CD4-positive, alpha-beta T cell treated with Interleukin-4 for 4 hours (primary cell): ENCODE results near the gene SNX19.
"Not testable (repeated sequence)": the region's sequence is repeated elsewhere in the genome, so short reads cannot be mapped to it uniquely, and the experiment has no call there.

ENCODE experiments used
- DNase-seq: peaks from one replicate; pipeline ENCODE4 v3.0.0-alpha.2; 2020

Gene SNX19, protein sequence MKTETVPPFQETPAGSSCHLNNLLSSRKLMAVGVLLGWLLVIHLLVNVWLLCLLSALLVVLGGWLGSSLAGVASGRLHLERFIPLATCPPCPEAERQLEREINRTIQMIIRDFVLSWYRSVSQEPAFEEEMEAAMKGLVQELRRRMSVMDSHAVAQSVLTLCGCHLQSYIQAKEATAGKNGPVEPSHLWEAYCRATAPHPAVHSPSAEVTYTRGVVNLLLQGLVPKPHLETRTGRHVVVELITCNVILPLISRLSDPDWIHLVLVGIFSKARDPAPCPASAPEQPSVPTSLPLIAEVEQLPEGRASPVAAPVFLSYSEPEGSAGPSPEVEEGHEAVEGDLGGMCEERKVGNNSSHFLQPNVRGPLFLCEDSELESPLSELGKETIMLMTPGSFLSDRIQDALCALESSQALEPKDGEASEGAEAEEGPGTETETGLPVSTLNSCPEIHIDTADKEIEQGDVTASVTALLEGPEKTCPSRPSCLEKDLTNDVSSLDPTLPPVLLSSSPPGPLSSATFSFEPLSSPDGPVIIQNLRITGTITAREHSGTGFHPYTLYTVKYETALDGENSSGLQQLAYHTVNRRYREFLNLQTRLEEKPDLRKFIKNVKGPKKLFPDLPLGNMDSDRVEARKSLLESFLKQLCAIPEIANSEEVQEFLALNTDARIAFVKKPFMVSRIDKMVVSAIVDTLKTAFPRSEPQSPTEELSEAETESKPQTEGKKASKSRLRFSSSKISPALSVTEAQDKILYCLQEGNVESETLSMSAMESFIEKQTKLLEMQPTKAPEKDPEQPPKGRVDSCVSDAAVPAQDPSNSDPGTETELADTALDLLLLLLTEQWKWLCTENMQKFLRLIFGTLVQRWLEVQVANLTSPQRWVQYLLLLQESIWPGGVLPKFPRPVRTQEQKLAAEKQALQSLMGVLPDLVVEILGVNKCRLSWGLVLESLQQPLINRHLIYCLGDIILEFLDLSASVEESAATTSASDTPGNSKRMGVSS

DNA sequence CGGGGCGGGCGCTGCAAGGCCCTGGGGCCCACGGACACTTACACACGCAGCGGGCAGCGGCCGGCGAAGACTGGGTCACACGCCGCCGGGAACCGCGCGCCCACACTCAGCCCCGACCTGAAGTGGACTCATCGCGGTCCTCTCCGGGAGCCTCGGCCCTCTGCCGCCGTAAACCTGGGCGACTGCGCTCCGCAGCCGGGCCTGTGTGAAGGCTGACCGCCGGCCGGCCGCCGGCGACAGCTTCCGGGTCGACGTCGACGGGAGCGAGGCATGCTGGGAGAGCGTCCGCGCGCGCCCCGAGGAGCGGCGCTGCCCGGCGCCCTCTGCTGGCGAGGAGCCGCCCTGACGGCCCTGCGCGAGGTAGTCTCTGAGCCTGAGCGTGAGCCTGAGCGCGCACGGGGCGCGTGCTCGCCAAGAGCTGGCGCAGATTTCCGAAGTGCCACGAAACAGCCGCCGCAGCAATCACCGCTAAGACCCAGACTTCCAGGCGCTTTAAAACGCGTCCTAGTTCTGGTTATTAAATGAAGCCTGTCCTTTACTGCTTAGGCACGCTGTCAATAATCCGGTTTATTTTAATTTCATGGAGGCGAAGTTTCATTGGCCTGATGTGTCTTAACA, at the start of gene SNX19:
SNX19 (minus strand) TSS at position 242 of the 618 bp plus-strand sequence. CDS start 540 bp downstream, outside the sequence.
- peak; percentile 89 for DNase-seq

DNA sequence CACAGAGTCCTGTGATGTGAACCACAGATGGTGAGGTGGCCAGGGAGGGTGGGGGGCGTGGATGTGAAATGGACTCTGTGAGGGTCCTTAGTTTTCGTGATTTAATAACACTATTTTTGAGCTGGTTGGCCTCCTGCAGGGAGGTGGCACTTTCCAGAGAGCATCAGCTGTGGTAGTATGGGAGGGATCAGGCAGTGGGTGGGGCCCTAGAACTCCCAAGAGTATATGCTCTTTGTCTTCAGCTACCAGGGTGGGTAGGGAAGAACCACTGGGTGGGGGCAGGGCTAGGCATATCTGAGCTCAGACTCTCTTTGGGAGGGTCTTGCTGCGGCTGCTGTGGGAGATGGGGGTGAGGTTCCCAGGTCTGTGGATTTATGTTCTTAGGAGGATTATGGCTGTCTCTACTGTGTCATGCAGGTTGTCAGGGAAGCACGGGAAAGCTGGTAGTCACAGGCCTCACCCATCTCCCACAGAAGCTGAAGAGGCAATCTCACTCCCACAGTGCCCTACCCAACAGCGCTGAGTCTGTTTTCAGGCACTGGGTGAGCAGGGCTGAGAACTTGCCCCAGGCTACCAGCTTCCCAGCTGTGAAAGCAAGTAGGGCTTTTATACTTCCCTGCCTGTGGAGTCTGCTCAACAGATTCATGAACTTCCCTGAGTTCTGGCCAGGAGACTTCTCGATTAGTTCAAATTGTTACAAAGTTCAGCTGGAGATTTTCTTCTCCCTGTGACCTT, 47.9 kb upstream of the SNX19 start:
- DNase-seq, result no peak

DNA sequence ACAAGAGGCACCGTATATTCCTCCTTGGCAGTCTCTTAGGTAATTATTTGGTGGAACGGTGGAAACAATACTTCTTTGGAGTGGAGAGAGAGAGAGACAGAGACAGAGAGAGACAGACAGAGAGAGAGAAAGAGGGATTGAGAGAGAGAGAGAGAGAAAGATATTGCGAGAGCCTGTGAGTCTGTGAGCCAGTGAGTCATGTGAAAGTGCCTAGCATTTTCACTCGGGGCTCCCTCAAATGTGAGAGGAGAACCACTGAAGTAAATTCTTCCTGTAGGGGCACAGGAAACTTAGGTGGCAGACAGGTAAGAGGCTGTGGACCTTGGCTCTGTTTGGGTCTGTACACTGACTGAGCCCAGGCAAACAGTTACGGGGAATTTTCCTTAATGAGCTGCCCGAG, 31.6 kb upstream of the SNX19 start:
- no peak for DNase-seq

DNA sequence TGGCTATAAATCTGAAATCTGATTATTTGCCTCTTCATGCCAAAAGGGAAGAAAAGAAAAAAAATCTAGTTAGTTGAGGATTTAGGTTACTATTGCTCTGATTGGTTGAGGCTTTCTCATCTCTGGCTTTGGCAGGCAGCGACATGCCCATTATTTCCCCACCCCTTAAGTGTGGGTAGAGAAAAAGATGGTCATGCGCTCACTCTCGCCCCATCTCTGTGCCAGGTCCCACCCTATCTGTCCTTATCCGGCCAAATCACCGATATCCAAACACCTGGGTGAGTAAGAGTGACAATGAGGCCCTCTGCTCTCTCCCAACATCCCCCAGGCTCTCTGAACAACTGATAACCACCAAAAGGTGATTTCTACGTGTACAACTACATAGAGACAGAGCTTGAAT, 31.2 kb upstream of the SNX19 start:
- no peak for DNase-seq

DNA sequence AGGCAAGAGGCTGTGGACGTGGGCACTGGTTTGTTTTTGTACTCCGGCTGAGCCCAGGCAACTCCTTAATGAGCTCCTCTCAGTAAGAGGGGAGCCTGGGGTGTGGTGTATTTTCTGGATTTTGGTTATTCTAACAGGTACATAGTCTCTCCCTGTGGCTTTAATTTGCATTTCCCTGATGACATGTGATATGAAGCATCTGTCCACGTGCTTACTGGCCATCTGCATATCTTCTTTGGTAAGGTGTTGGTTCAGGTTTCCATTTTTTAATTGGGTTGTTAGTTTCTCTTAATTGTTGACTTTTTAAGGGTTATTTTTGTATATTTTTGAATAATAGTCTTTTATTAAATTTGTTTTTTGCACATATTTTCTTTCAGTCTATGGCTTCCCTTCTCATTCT, 30.8 kb upstream of the SNX19 start:
- DNase-seq, result no peak

DNA sequence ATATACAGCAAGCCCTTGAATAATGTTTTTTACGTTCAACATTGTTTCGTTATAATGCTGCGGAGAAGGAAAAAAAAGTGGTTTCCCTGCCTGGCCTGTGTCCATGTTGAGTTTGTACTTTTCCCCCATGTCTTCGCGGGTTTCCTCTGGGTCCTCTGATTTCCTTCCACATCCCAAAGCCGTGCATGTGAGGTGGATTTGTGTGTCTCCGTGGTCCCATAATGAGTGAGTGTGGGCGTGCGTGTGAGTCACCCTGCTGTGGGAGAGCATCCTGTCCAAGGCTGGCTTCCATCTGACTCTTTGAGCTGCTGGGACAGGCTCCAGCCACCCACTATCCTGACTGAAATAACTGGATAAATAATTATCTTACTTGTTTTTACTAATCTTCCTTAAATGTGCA, 29.6 kb upstream of the SNX19 start:
- DNase-seq, result no peak

DNA sequence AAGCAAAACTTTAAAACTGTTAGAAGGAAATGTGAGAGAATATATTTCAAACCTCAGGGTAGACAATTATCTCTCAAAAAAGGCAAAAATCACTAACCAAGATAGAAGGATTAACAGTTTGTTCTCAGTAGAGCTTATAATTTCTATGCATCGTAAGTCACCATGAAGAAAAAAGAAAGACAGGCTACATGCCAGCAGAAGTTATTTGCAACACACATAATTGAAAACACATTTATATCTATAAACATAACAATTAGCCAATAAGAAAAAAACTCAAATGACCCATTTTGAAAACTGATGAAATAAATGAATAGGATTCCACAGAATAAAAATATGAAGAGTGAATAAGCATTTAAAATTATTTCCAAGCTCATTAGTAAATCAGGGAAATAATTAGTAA, 24.4 kb upstream of the SNX19 start:
- DNase-seq, result no peak

DNA sequence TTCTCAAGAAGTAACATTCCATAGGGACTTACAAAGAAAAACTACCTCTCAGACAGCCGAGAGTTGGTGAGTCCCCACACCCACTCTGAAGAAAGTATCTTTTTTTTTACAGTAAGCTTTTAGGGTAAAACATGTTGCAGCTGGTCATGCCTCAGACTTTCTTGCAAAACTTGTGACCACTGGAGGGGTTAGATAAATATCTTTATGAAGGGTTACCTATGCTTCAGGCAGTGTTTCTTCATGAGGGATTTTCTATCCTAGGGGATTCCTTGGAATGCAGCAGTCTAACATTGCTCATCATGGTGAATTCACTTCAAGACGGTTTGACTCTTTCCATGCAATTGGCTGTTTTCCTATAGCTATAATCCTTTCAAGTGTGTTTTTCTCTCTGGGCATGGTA, 20.8 kb upstream of the SNX19 start:
- DNase-seq, result no peak

DNA sequence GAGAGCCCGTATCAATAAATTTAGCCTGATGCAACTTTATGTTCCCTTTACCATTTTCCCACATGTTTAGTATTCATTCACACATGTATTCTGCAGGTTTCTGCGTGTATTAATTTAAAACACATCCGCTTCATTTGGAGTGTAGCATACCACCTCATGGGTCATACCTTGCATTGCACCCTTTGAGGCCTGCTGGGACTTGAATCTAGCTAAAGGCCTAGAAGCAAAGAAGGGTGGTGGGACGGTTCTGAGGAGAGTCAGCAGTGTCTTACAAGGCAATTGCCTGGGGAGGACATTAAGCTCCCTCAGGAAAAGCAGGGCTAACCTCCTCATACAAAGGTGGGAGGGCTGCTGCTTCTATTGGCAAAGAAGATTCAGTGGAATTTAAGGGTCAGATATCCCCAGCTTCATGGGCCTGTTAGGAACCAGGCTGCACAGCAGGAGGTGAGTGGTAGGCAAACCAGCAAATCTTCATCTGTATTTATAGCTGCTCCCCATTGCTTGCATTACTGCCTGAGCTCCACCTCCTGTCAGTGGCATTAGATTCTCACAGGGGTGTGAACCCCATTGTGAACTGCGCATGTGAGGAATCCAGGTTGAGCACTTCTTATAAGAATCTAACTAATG, 15.9 kb upstream of the SNX19 start:
- no peak for DNase-seq

DNA sequence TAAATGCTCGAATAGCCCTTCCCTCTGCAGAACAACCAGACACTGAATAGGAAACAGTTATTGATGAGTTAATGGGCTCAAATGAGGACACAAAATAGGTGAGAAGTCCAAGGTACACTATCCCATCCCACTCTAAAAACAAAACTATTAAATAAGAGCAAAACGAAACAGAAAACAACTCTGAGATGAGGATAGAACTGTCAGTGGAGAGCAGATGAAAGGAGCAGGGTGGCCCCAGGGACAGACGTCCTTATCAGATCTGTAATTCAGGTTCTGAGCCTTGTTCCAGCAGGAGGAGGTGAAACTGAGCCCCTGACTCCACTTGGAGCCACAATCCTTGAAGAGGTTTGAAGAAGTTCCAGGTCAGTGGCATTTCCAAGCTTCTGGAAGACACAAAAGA, 8.5 kb upstream of the SNX19 start:
- no peak for DNase-seq

DNA sequence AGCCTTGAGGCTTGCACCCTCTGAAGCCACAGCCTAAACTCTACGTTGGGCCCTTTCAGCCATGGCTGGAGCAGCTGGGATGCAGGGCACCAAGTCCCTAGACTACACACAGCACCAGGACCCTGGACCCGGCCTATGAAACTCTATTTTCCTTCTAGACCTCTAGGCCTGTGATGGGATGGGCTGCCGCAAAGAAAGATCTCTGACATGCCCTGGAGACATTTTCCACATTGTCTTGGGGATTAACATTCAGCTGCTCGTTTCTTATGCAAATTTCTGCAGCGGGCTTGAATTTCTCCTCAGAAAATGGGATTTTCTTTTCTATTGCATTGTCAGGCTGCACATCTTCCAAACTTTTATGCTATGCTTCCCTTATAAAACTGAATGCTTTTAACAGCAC, 4.3 kb upstream of the SNX19 start:
- DNase-seq, result not testable (repeated sequence)

DNA sequence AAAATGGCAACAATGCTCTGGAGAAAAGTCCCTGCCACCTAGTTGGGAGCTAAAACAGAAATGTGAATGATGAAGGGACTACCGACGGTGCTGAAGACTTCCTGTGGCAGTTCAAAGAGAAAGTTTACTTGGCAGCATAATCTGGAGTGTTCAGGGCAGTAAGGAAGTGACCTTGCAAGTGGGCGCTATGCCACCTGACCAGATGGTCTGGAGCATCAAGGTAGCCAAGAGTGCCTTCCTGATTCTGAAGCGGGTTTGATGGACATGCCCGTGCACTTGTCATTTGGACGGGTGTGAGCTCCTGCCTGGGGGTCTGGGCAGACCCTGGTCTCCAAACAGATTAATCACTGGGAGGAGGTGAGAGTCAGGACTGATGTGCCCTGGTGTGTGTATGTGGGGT, 1.8 kb upstream of the SNX19 start:
- no peak for DNase-seq

DNA sequence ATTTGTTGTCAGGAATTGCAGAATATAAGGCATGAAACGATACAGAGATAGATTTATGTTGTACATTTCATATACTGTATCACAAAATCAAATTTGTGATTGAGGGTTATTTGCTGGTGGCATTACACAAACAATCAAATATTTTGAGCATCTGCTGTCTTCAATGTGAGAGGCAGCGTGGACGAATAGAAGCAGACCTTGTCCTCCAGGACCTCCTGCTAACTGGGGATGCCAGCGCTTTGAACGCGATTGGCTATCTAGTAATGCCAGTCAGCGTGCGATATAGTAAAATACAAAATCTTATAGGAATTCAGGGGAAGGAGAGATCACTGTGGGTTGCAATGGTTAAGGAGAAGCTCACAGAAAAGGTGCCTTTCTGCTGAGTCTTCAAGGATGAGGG, 631 bp upstream of the SNX19 start:
- no peak for DNase-seq

DNA sequence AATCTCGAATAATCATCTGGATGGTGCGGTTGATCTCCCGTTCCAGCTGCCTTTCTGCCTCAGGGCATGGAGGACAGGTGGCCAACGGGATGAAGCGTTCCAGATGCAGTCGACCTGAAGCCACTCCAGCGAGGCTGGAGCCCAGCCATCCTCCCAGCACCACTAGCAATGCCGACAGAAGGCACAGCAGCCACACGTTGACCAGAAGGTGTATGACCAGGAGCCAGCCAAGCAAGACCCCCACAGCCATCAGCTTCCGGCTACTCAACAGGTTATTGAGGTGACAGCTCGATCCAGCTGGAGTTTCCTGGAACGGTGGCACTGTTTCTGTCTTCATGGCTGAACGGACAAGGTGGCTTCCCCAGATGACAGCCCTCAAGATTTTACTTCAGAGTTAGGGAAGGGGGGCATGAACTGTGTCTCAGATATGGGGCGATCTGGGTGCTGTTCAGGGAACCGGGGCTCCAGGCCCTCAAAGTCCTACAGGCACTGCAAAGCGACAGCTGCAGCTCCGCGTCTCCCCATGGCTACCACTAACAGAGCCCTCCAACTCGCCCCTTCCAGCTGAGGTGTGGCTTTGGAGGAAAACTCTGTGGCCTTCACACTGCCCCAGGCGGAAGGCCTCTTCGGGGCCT, 559 bp downstream of the SNX19 start:
- peak; percentile 2 for DNase-seq

DNA sequence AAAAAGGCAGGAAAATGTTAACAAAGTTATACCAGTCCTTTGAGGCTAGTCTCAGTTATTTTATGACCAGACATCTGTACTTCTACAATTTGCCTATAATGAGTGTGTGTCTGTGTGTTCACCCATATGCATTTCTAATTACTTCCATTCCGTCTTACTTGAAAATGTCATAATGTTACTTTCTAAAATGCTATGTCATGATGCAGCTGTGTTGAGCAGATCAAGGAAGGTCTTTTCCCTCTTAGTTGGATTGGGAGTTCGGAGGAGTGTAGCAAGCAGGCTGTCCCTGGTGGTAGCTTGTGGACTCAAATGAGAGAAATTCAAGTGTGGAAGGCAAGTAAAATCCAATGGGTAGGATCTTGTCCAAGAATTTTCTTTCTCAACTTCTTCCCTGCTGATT, 3.0 kb downstream of the SNX19 start:
- no peak for DNase-seq

DNA sequence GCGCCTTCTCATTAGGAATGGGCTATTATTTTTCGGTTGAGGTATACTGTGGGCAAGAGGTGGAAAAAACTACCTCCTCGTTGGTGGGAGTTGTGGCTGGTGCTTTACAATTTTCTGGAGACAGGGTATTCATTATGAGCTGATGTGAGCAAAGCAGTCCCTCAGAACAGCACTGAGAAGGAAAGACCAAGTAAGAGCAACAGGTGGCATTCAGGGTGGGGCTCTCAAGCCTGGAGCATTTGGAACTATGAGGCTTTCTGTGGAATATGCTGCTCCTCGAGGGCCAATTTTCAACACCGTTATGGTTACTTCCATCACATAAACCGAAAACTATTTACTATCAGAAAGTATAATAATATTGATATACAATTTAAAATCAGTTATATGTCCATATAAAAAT, 3.7 kb downstream of the SNX19 start:
- DNase-seq, result no peak

DNA sequence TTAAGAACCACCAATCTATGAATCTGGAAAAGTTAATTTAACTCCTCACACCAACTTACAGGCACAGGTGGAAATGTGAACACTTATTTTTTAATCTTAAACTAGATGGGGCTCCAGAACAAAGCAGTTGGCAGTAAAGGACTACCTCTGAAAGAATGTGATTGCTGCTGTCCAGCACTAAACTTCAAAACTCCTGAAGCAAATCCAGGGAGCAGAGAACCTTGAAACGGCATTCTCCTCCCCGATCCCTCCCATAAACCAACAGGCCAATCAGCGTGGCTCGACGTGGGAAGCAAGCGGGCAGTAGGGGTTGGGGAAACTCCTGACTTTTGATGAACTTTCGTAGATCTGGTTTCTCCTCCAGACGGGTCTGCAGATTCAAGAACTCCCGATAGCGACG, 5.0 kb downstream of the SNX19 start:
- no peak for DNase-seq

DNA sequence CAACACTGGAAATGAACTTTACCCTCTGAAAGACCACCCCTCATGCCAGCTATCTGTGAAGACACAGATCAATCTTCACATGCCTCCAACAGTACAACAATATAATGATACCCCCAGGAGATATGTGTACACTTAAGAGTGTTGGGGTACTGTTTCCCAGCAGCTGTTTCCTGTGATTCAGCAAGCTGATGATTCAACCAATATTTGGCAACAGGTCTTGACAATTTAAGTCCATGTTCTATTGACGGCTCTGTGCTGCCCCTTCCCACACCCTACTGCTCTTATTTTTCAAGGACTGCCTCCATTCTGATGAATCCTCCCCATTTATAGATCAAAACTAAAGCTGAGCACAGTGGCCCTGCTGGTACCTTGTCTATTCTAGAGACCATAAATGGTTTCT, 6.6 kb downstream of the SNX19 start:
- DNase-seq, result no peak

DNA sequence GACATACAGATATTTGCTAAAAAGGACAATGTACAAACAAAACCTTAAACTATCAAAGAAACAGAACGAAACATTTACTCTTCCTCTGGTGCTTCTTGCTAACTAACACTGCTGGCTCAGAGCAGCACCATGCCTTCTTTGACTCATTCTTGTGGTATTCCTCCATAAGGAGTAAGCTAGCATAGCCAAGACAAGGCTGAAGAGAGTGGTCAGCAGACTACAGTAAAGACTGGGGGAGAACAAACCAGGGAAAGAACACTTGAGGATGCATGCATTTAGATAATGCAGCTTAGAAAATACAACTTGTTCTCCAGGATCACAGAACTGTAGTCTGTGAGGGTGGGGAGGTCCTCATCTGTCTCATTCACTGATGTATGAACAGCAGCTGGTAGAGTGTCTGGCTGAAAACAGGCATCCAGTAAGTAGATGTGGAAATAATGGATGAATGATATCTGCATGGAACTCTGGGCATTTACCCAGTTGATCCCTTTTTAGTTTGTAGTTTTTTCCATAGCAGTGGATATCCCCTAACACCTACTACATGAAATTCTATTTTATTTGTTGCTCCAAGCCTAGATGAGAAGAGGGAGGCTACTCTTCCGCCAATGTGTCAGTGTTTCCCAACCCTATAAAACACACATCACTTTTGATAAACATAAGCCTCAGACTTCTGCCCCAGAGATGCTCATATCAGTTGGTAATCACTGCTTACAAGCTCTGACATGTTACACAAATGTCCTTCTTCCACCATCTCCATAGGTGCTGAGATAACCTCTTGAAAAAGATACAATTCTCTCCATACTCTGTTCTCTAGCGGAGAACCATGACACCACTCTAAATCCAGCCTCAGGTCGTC, 7.3 kb downstream of the SNX19 start:
- DNase-seq, result no peak

DNA sequence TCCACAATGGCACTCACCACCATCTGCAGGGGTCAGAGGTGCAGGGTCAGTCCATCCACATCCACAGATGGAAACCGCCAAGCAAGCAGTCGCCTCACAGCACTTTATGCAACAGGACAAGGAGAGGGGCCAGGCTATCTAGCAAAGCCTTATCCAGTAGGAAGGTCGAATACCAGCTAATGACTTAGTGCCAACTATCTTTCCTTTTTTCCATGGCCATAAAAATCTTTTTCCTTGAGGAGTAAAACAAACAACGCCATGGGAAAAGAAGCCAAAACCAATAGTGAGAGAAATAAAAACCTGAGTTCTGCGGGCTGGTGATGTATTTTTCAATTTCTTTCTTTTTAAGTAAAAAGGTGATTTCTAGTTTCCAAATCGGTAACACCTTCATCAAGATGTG, 8.2 kb downstream of the SNX19 start:
- no peak for DNase-seq

DNA sequence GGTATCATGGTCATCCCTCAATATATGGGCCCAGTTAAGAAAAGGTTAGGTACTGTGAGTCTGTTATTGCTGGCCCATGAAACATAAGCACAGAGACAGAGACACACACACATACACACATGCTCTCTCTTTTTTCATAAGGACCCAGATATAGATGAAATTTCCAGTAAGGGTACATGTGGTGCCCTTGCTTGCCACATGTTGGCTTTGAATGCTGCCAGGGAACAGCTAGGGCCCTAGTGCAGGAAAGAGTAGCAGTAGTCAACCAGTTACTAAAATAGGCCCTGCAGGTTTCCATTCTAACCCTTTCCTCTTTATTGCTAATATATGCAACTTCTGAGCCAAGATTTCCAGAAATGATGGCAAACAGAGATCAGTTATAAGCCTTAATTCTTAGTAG, 9.1 kb downstream of the SNX19 start:
- DNase-seq, result no peak
